Body of pancreas (tissue), 4 donors: Measurements from ENCODE around the gene C4orf50. TPM values are rescaled to one million over a fixed set of nuclear protein-coding genes. Genes with fewer than 3 reads are reported as not detected.

ENCODE experiments used
- ATAC-seq: fragments of 150-250 bp; one replicate; pipeline ENCODE4 v1.9.1; 2016
- DNase-seq, 4 donors: peaks; one replicate each; pipeline ENCODE4 v3.0.0-alpha.2; 2019
- H3K27ac ChIP-seq, 4 donors: fragments of 200-600 bp; sonication (generic); 1 replicate in 3 of 4; 2 replicates in 1 of 4; pipeline versions ENCODE4 v1.5.1 to v1.6.1; 2016 to 2019; ENCODE audit warnings: mild to moderate bottlenecking in 1 of 4, mixed read lengths in 1 of 4, moderate library complexity in 1 of 4
- H3K27me3 ChIP-seq, 2 donors: fragments of 200-600 bp; sonication (generic); one replicate each; pipeline ENCODE4 v1.6.0; 2016; ENCODE audit warnings: mild to moderate bottlenecking in 1 of 2
- H3K36me3 ChIP-seq, 2 donors: fragments of 200-600 bp; sonication (generic); replicated peaks in 1 of 2; 2 replicates each; pipeline ENCODE4 v1.5.1; 2016; ENCODE audit warnings: low read depth in 2 of 2; ENCODE audit not compliant: insufficient read depth in 1 of 2
- H3K4me1 ChIP-seq: fragments of 200-600 bp; sonication (generic); one replicate; pipeline ENCODE4 v1.6.0; 2016
- H3K4me3 ChIP-seq, 2 donors: fragments of 200-600 bp; sonication (generic); 1 replicate in 1 of 2; 2 replicates in 1 of 2; pipeline ENCODE4 v1.5.1; 2016 to 2019
- H3K9me3 ChIP-seq, 3 donors: fragments of 200-600 bp; sonication (generic); 1 replicate in 2 of 3; 2 replicates in 1 of 3; pipeline ENCODE4 v1.5.1; 2016
- CTCF ChIP-seq, 7 experiments: fragments of 450-650 bp in 4 of 7; fragments of 200-600 bp in 3 of 7; sonication (generic) in 3 of 7; IDR thresholded peaks; one replicate each; pipeline ENCODE4 v1.5.1; 2016 to 2019; ENCODE audit warnings: antibody characterized with exemption in 7 of 7
- POLR2A ChIP-seq, 3 donors: fragments of 450-650 bp; IDR thresholded peaks; one replicate each; pipeline ENCODE4 v1.6.1; 2016; ENCODE audit warnings: antibody characterized with exemption in 3 of 3, mild to moderate bottlenecking in 2 of 3
- WGBS, 2 donors: methylation state at CpG; one replicate each; pipeline ENCODE4 v1.1.5; 2017; 5-methylcytosine and 5-hydroxymethylcytosine counted together
- intact Hi-C: fragments of 100-400 bp; cut with DNase I; formaldehyde crosslinking; loops from one replicate; pipeline ENCODE4 v1.15.1; 2023
- total RNA-seq, 2 donors: library from RNA; depleted of rRNA; stranded (reverse); fragments of >200 nt; gene quantifications; one replicate each; pipeline ENCODE4 v1.1.0, GENCODE V29; 2016

Gene C4orf50
- total RNA-seq, 2 donors from 2014 or later, result 0.26 TPM; not detected in 1

DNA sequence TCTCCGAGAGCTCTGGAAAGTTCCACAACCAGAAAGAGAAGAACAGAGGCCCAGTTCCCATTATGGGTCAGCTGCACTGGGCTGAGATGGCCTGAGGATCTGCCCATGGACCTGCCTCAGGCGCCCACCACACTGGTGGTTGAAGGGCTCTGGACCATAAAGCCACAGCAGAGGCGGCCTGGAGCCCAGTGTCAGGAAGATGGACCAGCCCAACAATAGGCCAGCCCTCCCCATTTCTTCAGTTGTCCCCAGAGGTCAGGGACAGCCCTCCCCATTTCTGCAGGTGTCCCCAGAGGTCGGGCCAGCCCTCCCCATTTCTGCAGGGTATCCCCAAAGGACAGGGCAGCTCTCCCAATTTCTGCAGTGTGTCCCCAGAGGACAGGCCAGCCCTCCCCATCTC lies 37.2 kb upstream of the C4orf50 start:
- ATAC-seq (no peak), DNase-seq (no peak)
- no peaks in the 10 kb centered on the region for H3K4me1 ChIP-seq
- WGBS, 2 donors, result 66 to 77% methylated on average over 3 to 4 of the region's 4 CpGs
- no peaks in the 10 kb centered on the region for H3K27me3 ChIP-seq
- peaks cover 0 to 33% (median 0%) of the 10 kb centered on the region in 3 donors for H3K9me3 ChIP-seq
- no peak overlapping the region for H3K4me3 ChIP-seq
- no peaks in the 10 kb centered on the region for H3K36me3 ChIP-seq
- no peak overlapping the region for H3K27ac ChIP-seq
- intact Hi-C loops, result no loop called here
- TF ChIP-seq POLR2A (IDR thresholded peaks at IDR 0.05), result no peak
- TF ChIP-seq CTCF (IDR thresholded peaks at IDR 0.05), result no peak

DNA sequence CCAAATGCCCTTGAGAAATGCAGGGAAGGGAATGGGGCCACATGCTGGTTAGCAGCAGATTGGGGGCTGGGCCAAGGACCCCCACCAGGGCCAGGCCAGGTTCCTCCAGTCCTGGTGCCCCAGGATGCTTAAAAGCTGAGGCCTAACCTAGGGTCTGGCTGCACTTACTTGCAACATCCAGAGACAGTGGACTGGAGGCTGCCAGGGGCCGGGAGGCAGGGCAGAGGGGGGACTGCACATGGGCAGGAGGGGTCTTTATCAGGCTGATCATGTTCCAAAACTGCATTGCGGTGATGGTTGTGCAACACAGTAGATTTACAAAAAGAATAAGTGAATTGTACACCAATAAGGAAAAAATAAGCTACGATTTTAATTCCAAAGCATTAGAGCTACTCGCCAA lies 36.8 kb upstream of the C4orf50 start:
- TF ChIP-seq POLR2A (IDR thresholded peaks at IDR 0.05) (no peak), CTCF (IDR thresholded peaks at IDR 0.05) (no peak)
- WGBS, 2 donors, result 93 to 95% methylated on average over 4 of the region's 4 CpGs
- H3K4me3 ChIP-seq, result no peak overlapping the region
- peaks cover 0 to 29% (median 0%) of the 10 kb centered on the region in 3 donors for H3K9me3 ChIP-seq
- no peaks in the 10 kb centered on the region for H3K4me1 ChIP-seq
- no peak for DNase-seq
- no peak overlapping the region for H3K27ac ChIP-seq
- no peaks in the 10 kb centered on the region for H3K27me3 ChIP-seq
- intact Hi-C loops, result no loop called here
- ATAC-seq, result no peak
- no peaks in the 10 kb centered on the region for H3K36me3 ChIP-seq

GRCh38 chr4:6054162-6054922 lies 36.1 kb upstream of the C4orf50 start:
- TF ChIP-seq CTCF (IDR thresholded peaks at IDR 0.05) (no peak), POLR2A (IDR thresholded peaks at IDR 0.05) (no peak)
- Histone ChIP-seq H3K27me3 (no peaks in the 10 kb centered on the region), H3K27ac (no peak overlapping the region), H3K4me3 (no peak overlapping the region), H3K36me3 (no peaks in the 10 kb centered on the region), H3K4me1 (no peaks in the 10 kb centered on the region), H3K9me3 (peaks cover 0 to 23% (median 0%) of the 10 kb centered on the region in 3 donors)
- DNase-seq, result no peak
- 63 to 67% methylated on average over 16 of the region's 16 CpGs for WGBS, 2 donors
- ATAC-seq, result no peak
- intact Hi-C loops, result no loop called here

DNA sequence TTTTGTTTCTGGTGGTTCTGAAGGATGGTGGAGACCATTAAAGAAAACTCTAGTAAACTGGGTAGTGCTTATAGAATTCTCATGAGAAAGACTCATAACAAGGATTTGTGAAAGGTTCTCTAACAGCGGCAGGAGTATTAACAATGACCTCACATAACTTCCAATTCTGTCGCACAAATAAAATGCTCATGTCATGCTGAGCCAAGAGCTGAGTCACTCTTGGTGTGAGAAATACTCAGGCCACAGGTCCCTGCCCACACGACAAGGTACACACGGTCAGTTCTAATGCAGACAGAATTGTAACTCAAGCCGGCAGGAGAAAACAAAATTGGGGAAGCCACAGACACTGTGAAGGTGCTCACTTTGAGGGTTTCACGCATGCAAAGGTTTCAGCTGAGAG lies 34.4 kb upstream of the C4orf50 start:
- Histone ChIP-seq H3K27ac (no peak overlapping the region), H3K4me3 (no peak overlapping the region), H3K27me3 (no peaks in the 10 kb centered on the region), H3K4me1 (no peaks in the 10 kb centered on the region), H3K36me3 (no peaks in the 10 kb centered on the region), H3K9me3 (peaks cover 0 to 9% (median 0%) of the 10 kb centered on the region in 3 donors)
- intact Hi-C loops, result no loop called here
- TF ChIP-seq CTCF (IDR thresholded peaks at IDR 0.05), result no peak
- TF ChIP-seq POLR2A (IDR thresholded peaks at IDR 0.05), result no peak
- ATAC-seq, result no peak
- no peak for DNase-seq
- WGBS, 2 donors, result 54 to 74% methylated on average over 6 of the region's 6 CpGs

GRCh38 chr4:6050551-6050950 lies 32.3 kb upstream of the C4orf50 start:
- H3K27ac ChIP-seq, result no peak overlapping the region
- whole genome bisulfite sequencing, 2 donors, result 32 to 34% methylated on average over 17 of the region's 17 CpGs
- H3K4me1 ChIP-seq, result no peaks in the 10 kb centered on the region
- TF ChIP-seq POLR2A (IDR thresholded peaks at IDR 0.05) (no peak), CTCF (IDR thresholded peaks at IDR 0.05) (no peak)
- H3K9me3 ChIP-seq, result no peaks in the 10 kb centered on the region
- intact Hi-C loops, result no loop called here
- H3K27me3 ChIP-seq, result no peaks in the 10 kb centered on the region
- no peak for DNase-seq
- H3K36me3 ChIP-seq, result no peaks in the 10 kb centered on the region
- H3K4me3 ChIP-seq, result no peak overlapping the region
- no peak for ATAC-seq
